ENCODE data around the gene RASA1. TPM values are rescaled to one million over a fixed set of nuclear protein-coding genes. Genes with fewer than 3 reads are reported as not detected.
A peak's percentile ranks its signal among the peaks of the same experiment; 100 is the strongest.
"Not testable (repeated sequence)": the region's sequence is repeated elsewhere in the genome, so short reads cannot be mapped to it uniquely, and the experiment has no call there.

RASA1 gene
- total RNA-seq, 1 experiment from 2014 or later = 23.3 TPM

DNA sequence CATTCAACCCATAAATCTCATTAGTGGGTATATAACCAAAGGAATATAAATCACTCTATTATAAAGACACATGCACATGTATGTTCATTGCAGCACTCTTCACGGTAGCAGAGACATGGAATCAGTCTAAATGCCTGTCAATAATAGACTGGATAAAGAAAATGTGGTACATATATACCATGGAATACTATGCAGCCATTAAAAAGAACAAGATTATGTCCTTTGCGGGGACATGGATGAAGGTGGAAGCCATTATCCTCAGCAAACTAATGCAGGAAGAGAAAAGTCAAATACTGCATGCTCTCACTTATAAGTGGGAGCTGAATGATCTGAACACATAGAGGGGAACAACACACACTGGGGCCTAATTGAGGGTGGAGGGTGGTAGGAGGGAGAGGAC lies 38.4 kb downstream of the RASA1 start:
- not testable (repeated sequence) for DNase-seq; H3K4me3 ChIP-seq (ENCODE audit: insufficient read depth, low read depth, low read length); H3K27me3 ChIP-seq (ENCODE audit: control insufficient read depth, insufficient read depth, low read length); H3K36me3 ChIP-seq (replicated peaks; ENCODE audit: control insufficient read depth, insufficient read depth, low read length)

GRCh38 chr5:87307796-87308423 lies 40.2 kb downstream of the RASA1 start:
- no peak for DNase-seq
- Histone ChIP-seq H3K4me3 (ENCODE audit: insufficient read depth, low read depth, low read length) (no peak overlapping the region), H3K36me3 (replicated peaks; ENCODE audit: control insufficient read depth, insufficient read depth, low read length) (peaks cover 3% of the 10 kb centered on the region), H3K27me3 (ENCODE audit: control insufficient read depth, insufficient read depth, low read length) (no peaks in the 10 kb centered on the region)

DNA sequence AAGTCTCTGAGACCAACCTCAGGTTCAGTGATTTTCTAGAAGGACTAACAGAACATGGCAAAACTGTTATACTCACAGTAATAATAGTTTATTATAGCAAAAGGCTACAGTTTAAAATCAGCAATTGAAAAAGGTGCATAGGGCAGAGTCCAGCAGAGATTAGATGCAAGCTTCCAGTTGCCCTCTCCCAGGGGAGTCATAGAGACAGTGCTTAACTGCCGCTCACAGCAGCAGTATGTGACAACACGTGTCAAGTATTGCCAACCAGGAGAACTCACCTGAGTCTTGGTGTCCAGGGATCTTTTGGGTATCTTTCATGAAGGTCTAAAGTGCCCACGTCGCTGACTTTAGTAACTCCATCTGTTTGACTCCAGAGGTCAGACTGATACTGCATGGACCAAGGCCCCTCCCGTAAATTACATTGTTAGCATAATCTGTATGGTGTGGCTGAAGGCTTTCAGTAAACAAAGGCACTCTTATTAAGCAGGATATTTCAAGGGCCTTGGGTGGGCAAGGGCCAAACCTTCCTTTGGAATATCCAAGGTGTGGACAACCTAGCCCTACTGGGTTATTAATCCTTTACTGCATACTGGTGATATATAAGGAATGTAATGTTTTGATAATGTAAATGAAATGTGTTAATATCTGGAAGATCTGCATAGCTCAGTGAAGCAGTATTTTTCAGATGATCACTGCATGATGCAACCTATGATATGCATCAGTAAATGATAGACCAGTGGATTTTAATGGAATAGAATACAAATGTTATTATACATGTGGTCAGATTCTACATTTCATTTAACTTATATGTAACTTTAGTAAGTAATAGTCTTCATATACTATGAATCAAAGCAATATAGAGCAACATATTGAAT lies 44.0 kb downstream of the RASA1 start:
- no peaks in the 10 kb centered on the region for H3K36me3 ChIP-seq (replicated peaks; ENCODE audit: control insufficient read depth, insufficient read depth, low read length)
- H3K27me3 ChIP-seq (ENCODE audit: control insufficient read depth, insufficient read depth, low read length) = no peaks in the 10 kb centered on the region
- DNase-seq = no peak
- no peak overlapping the region for H3K4me3 ChIP-seq (ENCODE audit: insufficient read depth, low read depth, low read length)

- no peaks in the 10 kb centered on the region for H3K27me3 ChIP-seq (ENCODE audit: control insufficient read depth, insufficient read depth, low read length)
- DNase-seq = no peak
- H3K36me3 ChIP-seq (replicated peaks; ENCODE audit: control insufficient read depth, insufficient read depth, low read length) = no peaks in the 10 kb centered on the region
- H3K4me3 ChIP-seq (ENCODE audit: insufficient read depth, low read depth, low read length) = no peak overlapping the region
These were observed 45.5 kb downstream of the RASA1 start for GRCh38 chr5:87313216-87313615.

- H3K36me3 ChIP-seq (replicated peaks; ENCODE audit: control insufficient read depth, insufficient read depth, low read length) = no peaks in the 10 kb centered on the region; the same call in 1 of the 2 replicates
- H3K4me3 ChIP-seq (ENCODE audit: insufficient read depth, low read depth, low read length) = no peak overlapping the region
- no peak for DNase-seq
- H3K27me3 ChIP-seq (ENCODE audit: control insufficient read depth, insufficient read depth, low read length) = no peaks in the 10 kb centered on the region
These were observed 51.8 kb downstream of the RASA1 start for GRCh38 chr5:87319469-87319868.

- no peaks in the 10 kb centered on the region for H3K27me3 ChIP-seq (ENCODE audit: control insufficient read depth, insufficient read depth, low read length)
- no peak for DNase-seq
- no peak overlapping the region for H3K4me3 ChIP-seq (ENCODE audit: insufficient read depth, low read depth, low read length)
- no peaks in the 10 kb centered on the region; the same call in 1 of the 2 replicates for H3K36me3 ChIP-seq (replicated peaks; ENCODE audit: control insufficient read depth, insufficient read depth, low read length)
These were observed 53.9 kb downstream of the RASA1 start for GRCh38 chr5:87321605-87322004.

GRCh38 chr5:87322381-87322780 lies 54.7 kb downstream of the RASA1 start:
- H3K4me3 ChIP-seq (ENCODE audit: insufficient read depth, low read depth, low read length) = no peak overlapping the region
- no peaks in the 10 kb centered on the region for H3K27me3 ChIP-seq (ENCODE audit: control insufficient read depth, insufficient read depth, low read length)
- DNase-seq = no peak

GRCh38 chr5:87327998-87328397 lies 60.3 kb downstream of the RASA1 start:
- no peak for DNase-seq
- H3K27me3 ChIP-seq (ENCODE audit: control insufficient read depth, insufficient read depth, low read length) = no peaks in the 10 kb centered on the region
- H3K4me3 ChIP-seq (ENCODE audit: insufficient read depth, low read depth, low read length) = no peak overlapping the region
- H3K36me3 ChIP-seq (replicated peaks; ENCODE audit: control insufficient read depth, insufficient read depth, low read length) = no peaks in the 10 kb centered on the region; the same call in 1 of the 2 replicates

More at GRCh38 chr5:87322381-87322780, 54.7 kb downstream of the RASA1 start:
- H3K36me3 ChIP-seq (replicated peaks; ENCODE audit: control insufficient read depth, insufficient read depth, low read length) = no peaks in the 10 kb centered on the region; the same call in 1 of the 2 replicates

DNA sequence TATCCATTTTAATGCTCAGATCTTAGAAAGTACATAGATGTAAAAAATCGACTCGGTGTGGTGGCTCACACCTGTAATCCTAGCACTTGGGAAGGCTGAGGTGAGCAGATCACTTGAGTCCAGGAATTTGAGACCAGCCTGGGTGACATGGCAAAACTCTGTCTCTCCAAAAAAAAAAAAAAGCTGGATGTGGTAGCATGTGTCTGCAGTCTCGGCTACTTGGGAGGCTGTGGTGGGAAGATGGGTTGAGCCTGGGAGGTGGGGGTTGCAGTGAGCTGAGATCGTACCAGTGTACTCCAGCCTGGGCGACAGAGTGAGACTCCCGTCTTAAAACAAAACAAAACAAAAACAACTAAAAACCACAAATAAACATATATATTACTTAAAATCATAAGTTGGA lies 61.4 kb downstream of the RASA1 start:
- Histone ChIP-seq H3K4me3 (ENCODE audit: insufficient read depth, low read depth, low read length) (no peak overlapping the region), H3K36me3 (replicated peaks; ENCODE audit: control insufficient read depth, insufficient read depth, low read length) (no peaks in the 10 kb centered on the region; the same call in 1 of the 2 replicates), H3K27me3 (ENCODE audit: control insufficient read depth, insufficient read depth, low read length) (no peaks in the 10 kb centered on the region)
- DNase-seq = no peak

DNA sequence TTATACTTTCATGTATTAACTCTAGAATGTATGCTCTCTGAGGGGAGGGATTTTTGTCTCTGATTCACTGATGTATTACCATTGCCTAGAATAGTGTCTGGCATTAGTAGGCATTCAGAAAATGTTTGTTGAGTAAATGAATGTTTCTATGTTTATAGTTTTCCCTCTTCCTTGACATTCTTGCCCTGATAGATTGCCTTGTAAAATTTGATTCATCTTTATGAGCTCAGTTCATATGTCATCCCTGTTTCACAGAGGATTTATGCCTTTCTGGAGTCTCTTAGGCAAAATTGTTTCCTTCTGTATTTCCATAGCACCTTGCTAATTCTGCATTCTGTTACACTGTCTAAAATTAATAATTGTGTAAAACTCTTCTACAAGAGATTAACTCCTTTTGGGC lies 72.3 kb downstream of the RASA1 start:
- Histone ChIP-seq H3K36me3 (replicated peaks; ENCODE audit: control insufficient read depth, insufficient read depth, low read length) (no peaks in the 10 kb centered on the region; the same call in 1 of the 2 replicates), H3K27me3 (ENCODE audit: control insufficient read depth, insufficient read depth, low read length) (no peaks in the 10 kb centered on the region), H3K4me3 (ENCODE audit: insufficient read depth, low read depth, low read length) (no peak overlapping the region)
- DNase-seq = no peak

GRCh38 chr5:87340716-87341115 lies 73.0 kb downstream of the RASA1 start:
- Histone ChIP-seq H3K27me3 (ENCODE audit: control insufficient read depth, insufficient read depth, low read length) (no peaks in the 10 kb centered on the region), H3K36me3 (replicated peaks; ENCODE audit: control insufficient read depth, insufficient read depth, low read length) (no peaks in the 10 kb centered on the region; the same call in 1 of the 2 replicates), H3K4me3 (ENCODE audit: insufficient read depth, low read depth, low read length) (no peak overlapping the region)
- no peak for DNase-seq

DNA sequence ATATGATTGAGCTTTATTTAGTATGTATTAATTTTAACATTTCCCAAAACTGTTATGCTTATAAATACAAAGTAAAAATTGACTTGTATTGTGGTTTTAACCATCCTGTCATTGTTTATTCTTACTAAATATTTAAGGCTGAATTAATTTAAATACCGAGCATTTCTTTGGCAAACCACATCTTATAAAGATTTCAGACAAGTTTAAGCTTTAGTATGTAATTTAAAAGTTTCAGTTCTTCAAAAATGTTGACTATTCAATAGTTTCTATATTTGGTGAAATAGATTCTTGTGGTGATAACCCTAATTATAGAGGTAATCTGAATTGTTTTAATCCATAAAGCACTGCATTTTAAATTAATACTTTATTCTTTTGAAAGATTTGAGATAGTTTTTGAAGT lies 79.6 kb downstream of the RASA1 start:
- no peak overlapping the region for H3K4me3 ChIP-seq (ENCODE audit: insufficient read depth, low read depth, low read length)
- H3K27me3 ChIP-seq (ENCODE audit: control insufficient read depth, insufficient read depth, low read length) = no peaks in the 10 kb centered on the region
- H3K36me3 ChIP-seq (replicated peaks; ENCODE audit: control insufficient read depth, insufficient read depth, low read length) = no peaks in the 10 kb centered on the region
- no peak for DNase-seq

DNA sequence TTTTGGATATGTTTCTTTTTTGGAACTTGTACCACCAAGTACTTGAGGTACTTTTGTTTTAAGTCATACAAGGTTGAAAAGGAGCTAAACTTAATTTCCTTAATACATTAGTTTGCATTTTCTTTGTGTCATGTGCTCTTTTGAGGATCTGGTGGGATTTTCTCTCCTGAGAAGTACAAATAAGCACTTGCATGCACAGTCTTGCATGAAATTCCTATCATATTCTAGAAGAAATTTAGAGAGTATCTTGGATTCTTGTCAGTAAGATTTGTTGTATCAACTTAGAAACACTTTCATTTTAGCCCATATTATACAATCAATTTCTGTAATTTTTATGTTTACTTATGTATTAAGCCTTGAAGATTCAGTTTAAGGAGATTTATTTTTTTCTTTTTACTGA lies 80.2 kb downstream of the RASA1 start:
- no peak for DNase-seq
- no peak overlapping the region for H3K4me3 ChIP-seq (ENCODE audit: insufficient read depth, low read depth, low read length)
- no peaks in the 10 kb centered on the region for H3K27me3 ChIP-seq (ENCODE audit: control insufficient read depth, insufficient read depth, low read length)
- H3K36me3 ChIP-seq (replicated peaks; ENCODE audit: control insufficient read depth, insufficient read depth, low read length) = no peaks in the 10 kb centered on the region

DNA sequence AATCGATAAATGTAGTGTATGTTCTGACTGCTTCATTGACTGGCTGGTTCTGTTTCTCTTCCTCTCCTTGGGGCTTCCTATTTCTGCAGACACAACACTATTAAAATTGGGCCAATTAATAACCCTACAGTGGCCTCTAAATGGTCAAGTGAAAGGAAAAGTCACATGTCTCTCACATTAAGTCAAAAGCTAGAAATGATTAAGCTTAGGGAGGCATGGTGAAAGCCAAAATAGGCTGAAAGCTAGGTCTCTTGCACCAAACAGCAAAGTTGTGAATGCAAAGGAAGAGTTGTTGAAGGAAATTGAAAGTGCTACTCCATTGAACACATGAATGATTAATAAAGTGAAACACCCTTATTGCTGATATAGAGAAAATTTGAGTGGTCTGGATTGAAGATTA lies 86.8 kb downstream of the RASA1 start:
- DNase-seq = no peak
- Histone ChIP-seq H3K27me3 (ENCODE audit: control insufficient read depth, insufficient read depth, low read length) (no peaks in the 10 kb centered on the region), H3K4me3 (ENCODE audit: insufficient read depth, low read depth, low read length) (no peak overlapping the region), H3K36me3 (replicated peaks; ENCODE audit: control insufficient read depth, insufficient read depth, low read length) (no peaks in the 10 kb centered on the region; the same call in 1 of the 2 replicates)

DNA sequence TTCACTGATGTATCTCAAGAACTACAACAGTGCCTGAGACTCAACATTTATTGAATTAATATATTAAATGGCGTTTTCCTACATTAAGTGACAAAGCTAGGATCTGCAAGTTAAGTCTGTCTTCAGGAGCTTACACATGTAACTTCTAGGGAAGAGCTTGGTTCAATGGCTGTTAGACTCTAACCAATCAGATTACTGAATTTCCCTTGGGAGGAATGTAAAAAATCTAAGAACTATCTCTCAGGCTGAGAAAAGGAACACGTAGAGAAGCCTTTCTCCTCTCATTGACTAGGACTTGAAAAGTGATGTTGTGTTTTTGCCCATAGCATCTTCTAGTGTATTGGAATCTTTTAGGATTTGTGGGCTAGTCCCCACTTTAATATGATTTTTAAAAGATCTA lies 91.4 kb downstream of the RASA1 start:
- H3K27me3 ChIP-seq (ENCODE audit: control insufficient read depth, insufficient read depth, low read length) = no peaks in the 10 kb centered on the region
- H3K4me3 ChIP-seq (ENCODE audit: insufficient read depth, low read depth, low read length) = no peak overlapping the region
- DNase-seq = peak; percentile 0
- no peaks in the 10 kb centered on the region; the same call in none of the 2 replicates for H3K36me3 ChIP-seq (replicated peaks; ENCODE audit: control insufficient read depth, insufficient read depth, low read length)
